Activated CD8-positive, alpha-beta T cell treated with anti-CD3 and anti-CD28 coated beads for 36 hours (primary cell): ENCODE measurements around the gene SLAMF8. TPM values are rescaled to one million over a fixed set of nuclear protein-coding genes. Genes with fewer than 3 reads are reported as not detected.

Experiments used
- ATAC-seq: fragments of 200-7000 bp; cut with Tn5 transposase; one replicate; pipeline ENCODE4 v1.10.0; 2021; ENCODE audit warnings: mild to moderate bottlenecking, moderate library complexity
- CTCF ChIA-PET: fragments of 350-600 bp; sonication (Branson Sonifier 250); formaldehyde crosslinking; loops from one replicate; lab custom pipeline; 2021; ENCODE audit warnings: antibody characterized with exemption; lab: Charles Lee
- POLR2A ChIA-PET: fragments of 350-600 bp; sonication (Branson Sonifier 250); formaldehyde crosslinking; loops from one replicate; lab custom pipeline; 2021; ENCODE audit warnings: antibody characterized with exemption; lab: Charles Lee
- DNase-seq: peaks from one replicate; pipeline ENCODE4 v3.0.0-alpha.2; 2020
- H3K27ac Mint-ChIP-seq: one replicate; pipeline ENCODE4 v1.8.0; 2021; ENCODE audit warnings: mild to moderate bottlenecking, mixed read lengths
- H3K27me3 Mint-ChIP-seq: one replicate; pipeline ENCODE4 v1.8.0; 2021; ENCODE audit warnings: mixed read lengths
- H3K36me3 Mint-ChIP-seq: one replicate; pipeline ENCODE4 v1.8.0; 2021; ENCODE audit warnings: low read depth, mixed read lengths
- H3K4me1 Mint-ChIP-seq: one replicate; pipeline ENCODE4 v1.8.0; 2021; ENCODE audit warnings: low read depth, mixed read lengths
- H3K4me3 Mint-ChIP-seq: one replicate; pipeline ENCODE4 v1.8.0; 2021; ENCODE audit warnings: mild to moderate bottlenecking, moderate library complexity, mixed read lengths
- H3K9me3 Mint-ChIP-seq: one replicate; pipeline ENCODE4 v1.8.0; 2021; ENCODE audit warnings: mixed read lengths
- CTCF ChIP-seq: fragments of 200-600 bp; IDR thresholded peaks from one replicate; pipeline ENCODE4 v1.8.0; 2022; ENCODE audit warnings: antibody characterized with exemption, mild to moderate bottlenecking
- intact Hi-C: fragments of 100-400 bp; cut with micrococcal nuclease; formaldehyde crosslinking; loops from one replicate; pipeline ENCODE4 v1.10.0; 2022
- total RNA-seq, 2 experiments: library from RNA; stranded (reverse); gene quantifications; one replicate each; pipeline ENCODE4 v1.2.3, GENCODE V29; 2021

The SLAMF8 gene
- total RNA-seq, 2 experiments from 2014 or later, result 0.54 TPM

GRCh38 chr1:159800177-159800930 lies 26.3 kb upstream of the SLAMF8 start:
- POLR2A ChIA-PET, result interaction anchor here (1.2 to 1.9 kb wide), 3 partner anchors 20 to 125 kb away, joined by 3 to 6 read pairs (median 5); partner anchors contain the start of genes DUSP23, SLAMF8 and TAGLN2
- no peak for TF ChIP-seq CTCF
- Mint-ChIP-seq H3K4me1 (peaks cover 43% of the 10 kb centered on the region), H3K4me3 (no peak overlapping the region), H3K9me3 (no peaks in the 10 kb centered on the region), H3K27ac (peak overlapping the region; percentile 16), H3K27me3 (no peaks in the 10 kb centered on the region), H3K36me3 (no peaks in the 10 kb centered on the region)
- peak; percentile 73 for ATAC-seq
- peak; percentile 51 for DNase-seq
- intact Hi-C loops, result no loop called here
- CTCF ChIA-PET, result interaction anchor here (0.9 to 18.8 kb wide), 19 partner anchors 8 to 586 kb away, joined by 3 to 482 read pairs (median 9); partner anchors contain the start of gene DUSP23

GRCh38 chr1:159802111-159802510 lies 24.6 kb upstream of the SLAMF8 start, which contains the start of gene FCRL6:
Gene FCRL6 (plus strand): TSS chr1:159802360. CDS start chr1:159802425, 65 bp downstream.
- intact Hi-C loops, result no loop called here
- POLR2A ChIA-PET, result no interaction called here
- TF ChIP-seq CTCF, result no peak
- DNase-seq (no peak), ATAC-seq (no peak)
- CTCF ChIA-PET, result interaction anchor here (0.7 to 18.8 kb wide), 9 partner anchors 9 to 205 kb away, joined by 3 to 482 read pairs (median 6); partner anchors contain the start of gene DUSP23
- Mint-ChIP-seq H3K36me3 (no peaks in the 10 kb centered on the region), H3K27me3 (no peaks in the 10 kb centered on the region), H3K27ac (peak within 1 kb of the TSS; percentile 23), H3K4me3 (peak within 1 kb of the TSS; percentile 1), H3K4me1 (peaks cover 43% of the 10 kb centered on the region), H3K9me3 (no peaks in the 10 kb centered on the region)

- no peak for DNase-seq
- POLR2A ChIA-PET, result interaction anchor here (1.0 to 1.2 kb wide), 2 partner anchors 10 to 86 kb away, joined by 4 read pairs; no protein-coding TSS in a partner anchor
- Mint-ChIP-seq H3K9me3 (no peaks in the 10 kb centered on the region), H3K4me1 (peaks cover 41% of the 10 kb centered on the region), H3K27me3 (no peaks in the 10 kb centered on the region), H3K27ac (no peak overlapping the region), H3K4me3 (no peak overlapping the region), H3K36me3 (no peaks in the 10 kb centered on the region)
- ATAC-seq, result no peak
- CTCF ChIA-PET, result interaction anchor here (1.0 to 18.8 kb wide), 9 partner anchors 9 to 203 kb away, joined by 3 to 482 read pairs (median 5); partner anchors contain the start of gene DUSP23
- no peak for TF ChIP-seq CTCF
- intact Hi-C loops, result no loop called here
Measured at GRCh38 chr1:159803956-159804689, 22.6 kb upstream of the SLAMF8 start.

GRCh38 chr1:159804924-159805323 lies 21.7 kb upstream of the SLAMF8 start:
- DNase-seq, result no peak

More at GRCh38 chr1:159804924-159805323, 21.7 kb upstream of the SLAMF8 start:
- ChIA-PET CTCF (interaction anchor here (1.0 to 18.8 kb wide), 7 partner anchors 9 to 202 kb away, joined by 3 to 482 read pairs (median 7); no protein-coding TSS in a partner anchor), POLR2A (interaction anchor here (1.0 to 1.2 kb wide), 2 partner anchors 9 to 86 kb away, joined by 4 read pairs; no protein-coding TSS in a partner anchor)
- TF ChIP-seq CTCF, result no peak
- Mint-ChIP-seq H3K27ac (no peak overlapping the region), H3K4me1 (peaks cover 33% of the 10 kb centered on the region), H3K9me3 (no peaks in the 10 kb centered on the region), H3K4me3 (no peak overlapping the region), H3K36me3 (no peaks in the 10 kb centered on the region), H3K27me3 (no peaks in the 10 kb centered on the region)
- intact Hi-C loops, result no loop called here
- ATAC-seq, result no peak
